AG08396 (cell line): Measurements from ENCODE around the gene NOL11.
"Not testable (repeated sequence)": the region's sequence is repeated elsewhere in the genome, so short reads cannot be mapped to it uniquely, and the experiment has no call there.

Source experiments
- DNase-seq: peaks from one replicate; pipeline ENCODE4 v3.0.0; 2012; ENCODE audit warnings: low spot score, mixed read lengths

NOL11 gene

GRCh38 chr17:67717624-67718324, at the start of gene NOL11:
Gene NOL11, plus strand, starts transcription at chr17:67717936. Its CDS starts 12 bp downstream, at chr17:67717948.
- peak; percentile 99 for DNase-seq

DNA sequence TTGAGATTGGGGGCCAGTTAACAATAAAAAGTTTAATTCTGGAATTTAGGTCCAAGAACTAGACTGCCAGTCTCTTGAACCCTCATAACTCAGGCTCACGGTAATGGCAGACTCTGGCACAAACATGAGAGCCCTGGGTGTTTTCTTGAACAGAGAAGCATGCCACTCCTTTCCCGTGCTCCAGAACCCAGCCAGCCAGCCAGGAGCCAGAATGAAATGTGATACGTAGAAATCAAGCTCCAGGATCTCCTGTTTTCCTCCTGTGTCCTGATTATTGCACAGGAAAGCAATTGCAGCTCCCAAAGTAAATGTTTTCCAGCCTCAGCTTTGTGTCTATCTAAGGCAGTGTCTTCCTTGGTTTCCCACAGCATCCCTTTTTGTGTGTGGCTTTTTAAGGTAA, 46.2 kb upstream of the NOL11 start:
- DNase-seq, result no peak

DNA sequence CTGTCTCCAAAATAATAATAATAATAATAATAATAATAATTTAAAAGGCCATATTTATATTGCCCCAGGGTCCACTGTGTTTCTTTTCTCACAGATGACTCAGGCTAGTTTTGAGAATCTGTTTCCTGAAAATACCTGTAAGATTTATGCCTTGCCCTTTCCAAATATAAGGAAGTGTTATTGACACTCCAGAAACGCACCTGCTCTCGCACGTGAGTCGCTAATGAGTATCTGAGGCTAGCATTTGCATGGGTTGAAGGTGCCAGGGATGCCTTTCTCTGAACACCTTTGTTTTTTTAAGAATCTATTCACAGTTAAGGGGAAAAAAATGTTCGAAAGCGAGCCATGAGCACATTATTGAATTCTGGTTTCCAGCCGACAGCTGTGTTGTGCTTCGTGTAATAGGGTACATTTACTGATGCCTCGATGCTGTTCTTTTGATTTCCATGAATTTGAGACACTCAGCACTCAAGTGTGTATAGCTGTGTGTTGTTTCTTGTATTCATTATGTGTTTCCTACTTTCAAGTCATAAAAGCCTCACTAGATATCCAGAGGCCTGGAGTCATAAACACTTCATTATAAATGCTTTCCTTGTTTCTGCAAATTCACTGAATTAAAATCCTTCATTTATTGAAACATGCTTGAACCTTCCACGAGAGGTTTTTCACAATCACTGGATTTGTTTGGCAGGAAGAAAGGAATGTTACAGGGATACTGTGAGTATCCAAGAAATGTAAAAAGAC, 45.0 kb upstream of the NOL11 start:
- DNase-seq, result no peak

DNA sequence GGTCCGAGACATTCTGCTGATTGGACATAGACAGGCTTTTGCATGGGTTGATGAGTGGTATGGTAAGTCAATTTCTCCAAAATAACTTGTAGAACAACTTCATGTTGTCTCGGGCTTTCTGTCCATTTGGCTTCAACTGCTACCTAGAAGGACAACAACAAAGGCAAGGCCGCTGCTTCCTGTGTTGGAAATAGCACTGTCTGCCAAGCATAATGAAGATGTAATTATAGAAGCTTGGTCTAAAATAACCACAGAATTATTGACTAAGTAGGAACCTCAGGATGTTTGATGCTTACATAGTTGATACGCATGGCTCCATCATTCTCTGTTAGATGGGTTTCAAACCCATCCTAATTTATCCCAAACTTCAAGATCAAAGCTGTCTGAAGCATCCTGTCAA, 42.3 kb upstream of the NOL11 start:
- no peak for DNase-seq

DNA sequence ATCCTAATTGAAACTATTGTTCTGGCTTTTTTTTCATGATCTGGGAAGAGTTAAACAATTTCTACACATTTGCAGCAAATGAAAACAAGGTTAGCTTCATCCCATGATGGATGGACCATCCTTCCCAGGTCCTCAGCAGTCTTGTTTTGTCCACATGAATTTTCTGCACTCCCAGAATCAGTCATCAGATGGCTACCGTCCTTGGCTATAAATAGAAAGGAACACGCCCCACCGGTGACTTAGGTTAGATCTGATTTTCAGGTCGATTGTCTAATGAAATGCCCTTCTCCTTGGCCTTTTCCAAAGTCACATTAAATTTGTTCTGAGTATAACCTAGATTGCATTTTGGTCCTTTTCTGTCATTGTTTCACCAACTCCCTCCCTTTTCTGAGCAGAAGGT, 41.4 kb upstream of the NOL11 start:
- DNase-seq, result no peak

- no peak for DNase-seq
These were observed 39.3 kb upstream of the NOL11 start for GRCh38 chr17:67678414-67678813.

GRCh38 chr17:67679225-67679624, 38.5 kb upstream of the NOL11 start:
- no peak for DNase-seq

DNA sequence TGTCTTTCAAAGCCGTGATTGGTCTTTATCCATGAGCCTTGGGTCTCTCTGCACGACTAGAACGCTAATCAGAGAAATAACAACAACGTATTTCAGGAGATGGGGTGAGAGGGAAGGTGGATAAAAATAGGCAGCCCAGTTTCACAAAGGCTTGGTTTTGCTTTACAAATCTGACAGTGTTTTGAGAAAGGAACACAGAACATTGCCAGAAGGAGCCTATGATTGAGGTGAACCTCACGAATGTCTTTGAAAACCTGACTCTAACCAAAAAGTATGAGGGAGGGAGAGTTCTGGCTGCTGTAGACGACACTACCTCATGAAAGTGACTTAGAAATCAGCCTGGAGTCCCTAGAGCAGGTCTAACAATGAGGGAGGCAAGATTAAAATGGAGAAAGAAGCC, 38.0 kb upstream of the NOL11 start:
- no peak for DNase-seq

- DNase-seq, result no peak
These were observed 37.1 kb upstream of the NOL11 start for GRCh38 chr17:67680445-67681224.

DNA sequence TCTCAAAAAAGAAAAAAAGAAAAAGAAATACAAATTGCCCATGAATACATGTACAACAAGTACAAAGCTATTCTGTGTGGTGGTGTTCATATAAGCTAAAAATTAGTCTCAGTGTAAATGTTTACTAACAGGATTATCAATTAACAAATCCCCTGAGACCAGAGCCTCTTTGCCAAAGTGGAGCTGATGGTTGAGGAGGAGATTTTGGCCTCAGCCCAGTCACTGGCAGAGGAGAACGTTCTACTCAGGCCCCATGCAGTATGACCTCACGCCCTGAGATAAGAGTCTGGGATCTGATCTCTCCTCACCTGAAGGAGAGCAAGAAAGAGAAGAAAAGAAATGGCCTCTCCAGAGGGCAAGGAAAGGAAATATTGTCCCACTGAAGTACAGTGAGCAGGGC, 35.5 kb upstream of the NOL11 start:
- DNase-seq, result no peak

GRCh38 chr17:67685351-67685750, 32.4 kb upstream of the NOL11 start:
- no peak for DNase-seq

DNA sequence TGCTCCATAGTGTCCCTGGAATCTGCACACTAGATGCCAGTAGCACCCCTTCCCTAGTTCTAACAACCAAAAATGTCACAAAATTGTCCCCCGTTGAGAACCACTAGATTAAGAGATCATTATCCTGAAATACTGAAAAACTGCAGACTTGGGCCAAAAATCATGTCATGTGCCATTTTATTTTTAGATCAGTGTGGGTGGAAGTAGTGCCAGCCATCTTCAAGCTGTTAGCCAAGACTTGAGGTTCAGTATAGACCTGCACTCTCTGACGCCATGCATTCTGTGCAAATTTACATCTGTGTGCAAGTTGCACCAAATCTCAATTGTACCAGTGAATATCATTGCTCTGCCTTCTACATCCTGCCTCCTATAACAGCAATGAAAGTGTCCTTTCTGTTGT, 31.5 kb upstream of the NOL11 start:
- DNase-seq, result no peak

DNA sequence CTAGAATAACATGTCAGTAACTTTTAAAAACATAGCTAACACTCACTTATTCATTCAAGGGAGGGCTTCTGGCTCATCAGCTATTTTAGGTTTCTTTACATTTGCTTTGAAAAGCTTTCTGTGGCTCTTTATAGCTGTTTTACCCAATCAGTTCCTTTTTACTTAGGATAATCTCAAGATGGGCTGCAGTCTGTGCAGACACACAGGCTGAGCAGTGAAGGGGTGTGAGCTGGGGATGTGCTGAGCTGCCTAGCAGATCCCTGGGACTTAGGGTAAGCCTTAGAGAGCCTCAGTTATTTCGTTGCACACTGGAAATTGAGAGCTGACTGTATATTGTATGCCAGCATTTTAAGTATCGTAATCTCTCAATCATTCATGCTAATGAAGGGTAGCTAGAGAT, 30.2 kb upstream of the NOL11 start:
- no peak for DNase-seq

GRCh38 chr17:67689534-67690177, 28.1 kb upstream of the NOL11 start:
- DNase-seq, result peak; percentile 63

DNA sequence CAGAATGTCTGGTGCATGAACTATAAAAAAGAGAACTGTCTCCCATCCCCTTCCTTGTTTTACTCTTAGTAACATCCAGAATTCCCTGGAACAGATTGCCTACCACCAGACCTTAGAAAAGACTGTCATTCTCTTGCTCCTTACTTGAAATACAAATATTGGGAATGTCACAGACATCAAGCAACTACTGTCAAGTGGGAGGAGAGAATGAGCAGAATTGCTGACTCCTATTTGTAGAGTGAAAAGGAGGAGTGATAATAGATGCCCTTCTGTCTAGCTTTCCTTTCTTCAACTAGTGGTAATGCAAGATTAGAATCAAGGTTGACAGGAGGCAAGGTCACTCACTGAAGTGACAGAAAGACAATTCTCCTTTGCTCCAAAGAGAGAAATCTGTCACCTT, 23.9 kb upstream of the NOL11 start:
- DNase-seq, result no peak

DNA sequence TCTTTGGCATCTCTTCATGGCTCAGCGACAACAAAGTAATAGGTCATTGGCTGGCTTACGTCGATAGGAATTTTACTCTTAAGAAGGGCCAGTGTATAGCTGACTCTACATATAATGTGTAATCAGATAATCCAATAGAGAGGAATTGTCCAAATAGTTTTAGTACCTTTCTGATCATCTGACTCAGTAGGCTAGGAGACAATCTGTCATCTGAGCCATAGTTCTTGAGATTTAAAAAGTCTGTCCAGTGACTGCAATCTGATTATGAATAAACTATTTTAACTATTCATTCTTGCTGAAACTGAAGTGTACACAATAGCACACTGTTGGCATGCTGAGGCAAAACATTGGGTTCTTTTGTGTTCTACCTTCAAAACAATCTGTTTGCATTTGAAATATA, 21.4 kb upstream of the NOL11 start:
- no peak for DNase-seq

DNA sequence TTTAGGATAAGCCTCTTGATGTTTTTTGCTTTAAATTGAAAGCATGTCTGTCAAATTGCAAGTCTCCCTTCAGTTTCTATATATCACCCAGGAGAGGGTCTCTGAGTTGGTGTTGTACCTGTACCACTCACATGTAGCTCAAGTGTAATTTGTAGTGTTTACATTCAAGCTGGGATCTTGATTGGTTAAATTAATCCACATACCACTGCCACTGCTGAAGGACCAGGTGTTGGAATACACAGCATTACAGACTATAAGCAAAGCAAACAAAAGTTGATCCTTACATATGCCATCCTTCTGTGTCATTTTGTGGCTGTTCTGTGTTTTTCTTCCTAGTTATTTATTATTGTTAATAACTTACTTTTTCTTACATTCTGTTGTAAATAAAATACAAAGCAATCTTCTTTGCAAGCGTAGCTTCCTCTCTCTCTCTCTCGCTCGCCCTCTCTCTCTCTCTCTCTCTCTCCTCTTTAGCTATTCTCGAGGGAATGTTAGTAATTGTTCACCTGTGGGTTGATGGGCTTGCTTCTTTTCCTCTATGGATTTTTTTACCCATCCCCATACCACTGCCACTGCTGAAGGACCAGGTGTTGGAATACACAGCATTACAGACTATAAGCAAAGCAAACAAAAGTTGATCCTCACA, 20.8 kb upstream of the NOL11 start:
- DNase-seq, result no peak

- no peak for DNase-seq
These were observed 17.6 kb upstream of the NOL11 start for GRCh38 chr17:67700037-67700724.

- DNase-seq, result no peak
These were observed 17.0 kb upstream of the NOL11 start for GRCh38 chr17:67700725-67701119.

DNA sequence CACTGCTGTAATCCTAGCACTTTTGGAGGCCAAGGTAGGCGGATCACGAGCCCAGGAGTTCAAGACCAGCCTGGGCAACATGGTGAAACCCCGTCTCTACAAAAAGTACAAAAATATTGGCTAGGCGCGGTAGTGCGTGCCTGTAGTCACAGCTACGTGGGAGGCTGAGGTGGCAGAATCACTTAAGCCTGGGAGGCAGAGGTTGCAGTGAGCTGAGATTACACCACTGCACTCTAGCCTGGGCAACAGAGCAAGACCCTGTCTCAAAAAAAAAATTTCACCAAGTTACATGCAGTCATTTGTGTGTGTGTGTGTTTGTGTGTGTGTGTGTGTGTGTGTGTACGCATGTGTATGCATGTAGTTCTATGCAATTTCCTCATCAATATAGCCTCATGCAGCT, 14.9 kb upstream of the NOL11 start:
- not testable (repeated sequence) for DNase-seq

DNA sequence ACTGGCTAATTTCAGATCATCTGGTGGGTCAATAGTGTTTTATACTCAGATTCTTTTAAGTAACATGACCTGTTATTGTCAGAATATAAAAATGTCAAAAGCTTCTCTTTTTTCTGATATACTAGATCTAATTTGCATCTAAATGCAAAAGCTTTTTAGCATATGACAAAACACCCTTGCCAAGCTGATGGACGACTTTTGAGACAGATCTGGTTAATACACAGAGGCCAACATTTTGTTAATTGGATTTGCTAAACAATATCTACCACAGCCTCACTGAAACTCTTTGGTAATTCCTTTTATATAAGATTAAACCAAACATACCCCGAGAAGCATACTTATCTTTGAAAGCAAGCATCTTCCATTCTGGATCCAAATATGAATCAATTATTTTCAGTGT, 10.3 kb upstream of the NOL11 start:
- no peak for DNase-seq
